B cell (primary cell): ENCODE results near the gene ADGRA1.

Source experiments
- EZH2 ChIP-seq: IDR thresholded peaks from 2 replicates; pipeline ENCODE4 v1.6.1; 2012; ENCODE audit warnings: borderline replicate concordance, low read depth, mild to moderate bottlenecking, moderate library complexity, low read length; ENCODE audit not compliant: insufficient read depth, poor library complexity, severe bottlenecking
- TF ChIP-seq, protein P1 (sequence below): fragments of 200-600 bp; IDR thresholded peaks from one replicate; pipeline ENCODE4 v1.8.0; 2022; ENCODE audit warnings: antibody characterized with exemption, mild to moderate bottlenecking

DNA sequence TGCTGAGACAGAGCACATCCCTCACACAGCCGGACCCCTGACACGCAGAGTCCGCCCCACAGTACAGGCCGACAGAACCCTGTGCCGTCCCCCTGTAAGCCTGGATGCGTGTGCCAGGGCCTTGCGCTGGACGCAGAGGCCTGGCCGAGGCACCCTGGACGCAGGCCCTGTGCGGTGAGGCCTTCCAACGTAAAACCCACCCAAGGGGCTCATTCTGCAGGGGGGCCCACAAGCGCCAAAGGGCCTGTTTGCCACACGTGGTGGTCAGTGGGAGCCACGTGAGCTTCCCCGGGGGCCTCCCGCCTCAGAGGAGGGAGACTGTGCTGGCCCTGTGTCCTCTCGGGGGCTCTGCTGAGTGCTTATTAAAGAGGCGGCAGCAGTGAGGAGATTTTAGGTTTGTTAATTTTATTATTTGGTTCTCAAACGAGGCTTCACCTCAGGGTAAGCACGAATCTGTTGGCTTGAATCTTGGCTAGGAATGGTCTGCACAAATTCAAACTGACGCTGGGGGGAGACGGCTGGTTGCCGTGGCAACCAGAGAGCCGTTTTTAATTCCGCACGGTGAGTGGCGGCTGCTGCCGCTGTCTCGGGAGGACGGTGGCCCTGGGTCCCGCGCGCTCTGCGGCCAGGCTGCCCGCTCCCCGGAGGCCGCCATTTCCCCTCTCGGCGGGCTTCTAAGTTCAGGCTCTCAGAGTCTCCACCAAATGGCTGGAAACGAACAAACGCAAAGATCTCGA lies 4.9 kb upstream of the ADGRA1 start:
- TF ChIP-seq, protein P1, sequence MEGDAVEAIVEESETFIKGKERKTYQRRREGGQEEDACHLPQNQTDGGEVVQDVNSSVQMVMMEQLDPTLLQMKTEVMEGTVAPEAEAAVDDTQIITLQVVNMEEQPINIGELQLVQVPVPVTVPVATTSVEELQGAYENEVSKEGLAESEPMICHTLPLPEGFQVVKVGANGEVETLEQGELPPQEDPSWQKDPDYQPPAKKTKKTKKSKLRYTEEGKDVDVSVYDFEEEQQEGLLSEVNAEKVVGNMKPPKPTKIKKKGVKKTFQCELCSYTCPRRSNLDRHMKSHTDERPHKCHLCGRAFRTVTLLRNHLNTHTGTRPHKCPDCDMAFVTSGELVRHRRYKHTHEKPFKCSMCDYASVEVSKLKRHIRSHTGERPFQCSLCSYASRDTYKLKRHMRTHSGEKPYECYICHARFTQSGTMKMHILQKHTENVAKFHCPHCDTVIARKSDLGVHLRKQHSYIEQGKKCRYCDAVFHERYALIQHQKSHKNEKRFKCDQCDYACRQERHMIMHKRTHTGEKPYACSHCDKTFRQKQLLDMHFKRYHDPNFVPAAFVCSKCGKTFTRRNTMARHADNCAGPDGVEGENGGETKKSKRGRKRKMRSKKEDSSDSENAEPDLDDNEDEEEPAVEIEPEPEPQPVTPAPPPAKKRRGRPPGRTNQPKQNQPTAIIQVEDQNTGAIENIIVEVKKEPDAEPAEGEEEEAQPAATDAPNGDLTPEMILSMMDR = no peak
- TF ChIP-seq EZH2 = no peak
